H1 (cell line): ENCODE results near the gene TSPAN33. TPM values are rescaled to one million over a fixed set of nuclear protein-coding genes. Genes with fewer than 3 reads are reported as not detected.
"Not testable (repeated sequence)": the region's sequence is repeated elsewhere in the genome, so short reads cannot be mapped to it uniquely, and the experiment has no call there.

Experiments
- CTCF ChIA-PET: fragments of 300-600 bp; sonication (Branson Sonifier 250); formaldehyde crosslinking; loops from one replicate; lab custom pipeline; 2021; ENCODE audit not compliant: partially characterized antibody; lab: Charles Lee
- POLR2A ChIA-PET: fragments of 300-600 bp; sonication (Branson Sonifier 250); formaldehyde crosslinking; loops from one replicate; lab custom pipeline; 2021; ENCODE audit warnings: inconsistent platforms; ENCODE audit not compliant: partially characterized antibody; lab: Charles Lee
- DNase-seq, 2 experiments: peaks; one replicate each; pipeline versions ENCODE4 v3.0.0 to v3.0.0-alpha.2; 2010 to 2022; ENCODE audit warnings: low spot score in 2 of 2, low read depth in 1 of 2, mixed read lengths in 1 of 2
- FAIRE-seq: peaks from 2 replicates; lab custom pipeline; 2011; peaks lifted over from hg19 to GRCh38; lab: Jason Lieb, UNC
- H2AFZ ChIP-seq: 2 replicates; pipeline ENCODE4 v1.8.1; 2012; ENCODE audit warnings: low read length, inconsistent platforms
- H2AK5ac ChIP-seq: 2 replicates; pipeline ENCODE4 v1.6.1; 2013; ENCODE audit warnings: low read depth, low read length
- H2BK120ac ChIP-seq: replicated peaks from 2 replicates; pipeline ENCODE3; 2013; ENCODE audit warnings: low read depth, low read length, inconsistent platforms
- H2BK12ac ChIP-seq: 2 replicates; pipeline ENCODE4 v1.6.1; 2013; ENCODE audit warnings: low read depth, low read length
- H2BK15ac ChIP-seq: 2 replicates; pipeline ENCODE4 v1.6.1; 2013; ENCODE audit warnings: low read length
- H2BK20ac ChIP-seq: 2 replicates; pipeline ENCODE4 v1.6.1; 2013; ENCODE audit warnings: low read length
- H2BK5ac ChIP-seq: 2 replicates; pipeline ENCODE4 v1.6.1; 2013; ENCODE audit warnings: low read depth, low read length
- H3K14ac ChIP-seq: 2 replicates; pipeline ENCODE4 v1.6.1; 2013; ENCODE audit warnings: inconsistent platforms; ENCODE audit not compliant: insufficient read length
- H3K18ac ChIP-seq: 2 replicates; pipeline ENCODE4 v1.6.1; 2013; ENCODE audit warnings: low read length; ENCODE audit errors: extremely low read depth
- H3K23ac ChIP-seq: 2 replicates; pipeline ENCODE4 v1.6.1; 2013; ENCODE audit warnings: inconsistent platforms; ENCODE audit not compliant: insufficient read length
- H3K23me2 ChIP-seq: 2 replicates; pipeline ENCODE4 v1.6.1; 2013; ENCODE audit warnings: low read depth, low read length
- H3K27ac ChIP-seq: 2 replicates; pipeline ENCODE4 v1.6.1; 2011; ENCODE audit warnings: low read depth, low read length, inconsistent platforms
- H3K27me3 ChIP-seq, 4 experiments: replicated peaks in 1 of 4; 1 replicate in 1 of 4; 2 replicates in 3 of 4; pipeline versions ENCODE4 v1.6.1 to v1.8.1; 2011 to 2013; ENCODE audit warnings: low read length in 3 of 4, mild to moderate bottlenecking in 3 of 4, inconsistent platforms in 2 of 4, mixed read lengths in 2 of 4, moderate library complexity in 1 of 4; ENCODE audit not compliant: control insufficient read depth in 3 of 4, insufficient read depth in 3 of 4; ENCODE audit errors: extremely low read depth in 1 of 4
- H3K36me3 ChIP-seq, 4 experiments: 2 replicates each; pipeline versions ENCODE4 v1.6.1 to v1.8.1; 2011 to 2013; ENCODE audit warnings: mild to moderate bottlenecking in 4 of 4, low read length in 3 of 4, moderate library complexity in 2 of 4, control low read depth in 1 of 4, inconsistent platforms in 1 of 4; ENCODE audit not compliant: insufficient read depth in 4 of 4, control insufficient read depth in 2 of 4
- H3K4ac ChIP-seq: replicated peaks from 2 replicates; pipeline ENCODE3; 2013; ENCODE audit warnings: low read length, low read depth, mixed read lengths, inconsistent platforms; ENCODE audit not compliant: insufficient read length
- H3K4me1 ChIP-seq, 4 experiments: replicated peaks in 1 of 4; 1 replicate in 1 of 4; 2 replicates in 3 of 4; pipeline versions ENCODE4 v1.6.1 to v1.8.1; 2011 to 2013; ENCODE audit warnings: low read length in 3 of 4, inconsistent platforms in 2 of 4, mixed read lengths in 1 of 4; ENCODE audit not compliant: insufficient read depth in 4 of 4, control insufficient read depth in 3 of 4
- H3K4me2 ChIP-seq, 2 experiments: 2 replicates each; pipeline versions ENCODE4 v1.6.1 to v1.8.1; 2011 to 2013; ENCODE audit warnings: low read depth in 2 of 2, low read length in 2 of 2, control low read depth in 1 of 2, inconsistent platforms in 1 of 2, mild to moderate bottlenecking in 1 of 2; ENCODE audit not compliant: insufficient read depth in 1 of 2
- H3K4me3 ChIP-seq, 4 experiments: fragments of 200-600, 300-600 bp in 1 of 4; sonication (generic), shearing (Covaris generic), sonication (Bioruptor Twin) in 1 of 4; 2 replicates each; pipeline versions ENCODE4 v1.5.1 to v1.8.1; 2011 to 2016; ENCODE audit warnings: low read length in 4 of 4, low read depth in 3 of 4, control low read depth in 2 of 4, inconsistent platforms in 2 of 4, mild to moderate bottlenecking in 2 of 4, mixed read lengths in 1 of 4, moderate library complexity in 1 of 4; ENCODE audit not compliant: insufficient read depth in 2 of 4; ENCODE audit errors: extremely low read depth in 1 of 4
- H3K56ac ChIP-seq: replicated peaks from 2 replicates; pipeline ENCODE3; 2013; ENCODE audit warnings: low read depth, mild to moderate bottlenecking, mixed read lengths, low read length, inconsistent platforms; ENCODE audit not compliant: insufficient read length
- H3K79me1 ChIP-seq: 2 replicates; pipeline ENCODE4 v1.6.1; 2013; ENCODE audit warnings: low read depth, low read length, control low read depth
- H3K79me2 ChIP-seq, 2 experiments: 2 replicates each; pipeline versions ENCODE4 v1.6.1 to v1.8.1; 2012 to 2013; ENCODE audit warnings: low read length in 2 of 2, mild to moderate bottlenecking in 2 of 2, inconsistent platforms in 1 of 2; ENCODE audit not compliant: insufficient read depth in 2 of 2, control insufficient read depth in 1 of 2
- H3K9ac ChIP-seq, 4 experiments: replicated peaks in 1 of 4; 1 replicate in 1 of 4; 2 replicates in 3 of 4; pipeline versions ENCODE4 v1.6.1 to v1.8.1; 2011 to 2013; ENCODE audit warnings: low read depth in 3 of 4, low read length in 3 of 4, control low read depth in 2 of 4, mild to moderate bottlenecking in 2 of 4, moderate library complexity in 2 of 4, inconsistent platforms in 1 of 4; ENCODE audit errors: extremely low read depth in 1 of 4
- H3K9me3 ChIP-seq, 2 experiments: 2 replicates each; pipeline versions ENCODE4 v1.6.1 to v1.8.1; 2012 to 2013; ENCODE audit warnings: mild to moderate bottlenecking in 2 of 2, moderate library complexity in 2 of 2, control low read depth in 1 of 2, inconsistent platforms in 1 of 2, low read depth in 1 of 2, low read length in 1 of 2, mixed read lengths in 1 of 2; ENCODE audit not compliant: insufficient read depth in 2 of 2
- H4K20me1 ChIP-seq, 2 experiments: replicated peaks in 1 of 2; 2 replicates each; pipeline versions ENCODE3 to v1.8.1; 2011 to 2013; ENCODE audit warnings: inconsistent platforms in 2 of 2, low read length in 2 of 2, mild to moderate bottlenecking in 1 of 2; ENCODE audit not compliant: insufficient read depth in 2 of 2, control insufficient read depth in 1 of 2
- H4K5ac ChIP-seq: 2 replicates; pipeline ENCODE4 v1.6.1; 2013; ENCODE audit warnings: low read length, low read depth, mixed read lengths, inconsistent platforms; ENCODE audit not compliant: insufficient read length
- H4K8ac ChIP-seq: 2 replicates; pipeline ENCODE4 v1.8.0; 2013; ENCODE audit warnings: mild to moderate bottlenecking, moderate library complexity, low read length, inconsistent platforms; ENCODE audit not compliant: insufficient read depth; ENCODE audit errors: extremely low read depth
- H4K91ac ChIP-seq: replicated peaks from 2 replicates; pipeline ENCODE3; 2013; ENCODE audit warnings: low read length, mixed read lengths, inconsistent platforms; ENCODE audit not compliant: insufficient read length
- WGBS, 2 experiments: shearing (Covaris generic) in 1 of 2; methylation state at CpG; one replicate each; pipeline versions ENCODE4 v1.1.6 to v1.1.7; 2013 to 2015; ENCODE audit warnings: low lambda C conversion rate in 2 of 2, mixed read lengths in 2 of 2, inconsistent platforms in 1 of 2, low coverage in 1 of 2, missing lambda C conversion rate in 1 of 2; ENCODE audit not compliant: insufficient replicate concordance in 2 of 2, insufficient coverage in 1 of 2, insufficient read length in 1 of 2; ENCODE audit errors: extremely low coverage in 1 of 2, missing lambda C conversion rate in 1 of 2; 5-methylcytosine and 5-hydroxymethylcytosine counted together
- polyA plus RNA-seq, 7 experiments: library from polyadenylated mRNA; depleted of rRNA in 3 of 7; stranded (reverse) in 5 of 7; unstranded in 2 of 7; fragments of >200 nt in 5 of 7; fragments of 200-250 nt in 2 of 7; gene quantifications; 1 replicate in 5 of 7; 2 replicates in 1 of 7; 4 replicates in 1 of 7; pipeline versions ENCODE4 v1.2.1 to v1.2.3, GENCODE V29; 2011 to 2013; ENCODE audit warnings: missing spikeins in 2 of 7, mixed read lengths in 2 of 7
- small RNA-seq: library from polyadenylated mRNA; stranded (forward); fragments of <200 nt; extraction: miRNeasy Mini kit (QIAGEN cat#:217004); gene quantifications from one replicate; pipeline ENCODE3, GENCODE V24; 2013; ENCODE audit not compliant: insufficient read depth
- total RNA-seq: library from RNA; stranded (reverse); fragmentation: NEBNext Ultra II Directional; extraction: Animal tissue kit (Norgen Biotek cat#: 25700); gene quantifications from 2 replicates; pipeline ENCODE4 v1.2.1, GENCODE V29; 2021

Gene TSPAN33
- total and polyA plus RNA-seq, 2 of the 8 experiments (the other 6 are each of a cell fraction or from before 2014, with no cell fraction given): 42.8 to 47.1 TPM

- H4K20me1 ChIP-seq, H3K36me3 ChIP-seq, H3K23ac ChIP-seq, H2BK20ac ChIP-seq, H3K56ac ChIP-seq, H3K27me3 ChIP-seq, H3K4me2 ChIP-seq, H3K23me2 ChIP-seq, H3K4ac ChIP-seq, H2BK120ac ChIP-seq, H2BK12ac ChIP-seq, H4K5ac ChIP-seq, H3K14ac ChIP-seq, H3K4me3 ChIP-seq, H3K79me1 ChIP-seq, H2AK5ac ChIP-seq, H4K91ac ChIP-seq, H4K8ac ChIP-seq, H3K4me1 ChIP-seq, H2BK15ac ChIP-seq, FAIRE-seq, H3K27ac ChIP-seq, H3K18ac ChIP-seq, H2BK5ac ChIP-seq, H3K9ac ChIP-seq, H3K79me2 ChIP-seq, DNase-seq, H2AFZ ChIP-seq: not testable (repeated sequence)
- POLR2A ChIA-PET: interaction anchor here (0.6 to 1.3 kb wide), 6 partner anchors 39 to 147 kb away, joined by 3 to 5 read pairs (median 4); no protein-coding TSS in a partner anchor
- peaks cover 3 to 16% of the 10 kb centered on the region in 2 experiments; a peak in 2 of 4 replicates for H3K9me3 ChIP-seq
- CTCF ChIA-PET: interaction anchor here (0.6 to 9.1 kb wide), 67 partner anchors 8 to 609 kb away, joined by 3 to 142 read pairs (median 5); partner anchors contain the start of gene STRIP2
- WGBS, 2 experiments: 92% methylated on average over 3 of the region's 4 CpGs; no CpG with 5 or more reads in 1 of the 2 experiments
Observed at GRCh38 chr7:129219166-129219565, 74.7 kb downstream of the TSPAN33 start.

Small RNA genes within 50 kb of the gene (small RNA-seq; reads per million reads assigned to genes)
- gene RNY1P11: not detected

Other genes starting within 250 kb of the TSPAN33 start
- 1.8 and 2.0 TPM in 2 replicates for gene KCP, start 234.0 kb upstream of the TSPAN33 start, total RNA-seq
- 1.3 and 2.1 TPM in 2 replicates for gene KCP, start 234.0 kb upstream of the TSPAN33 start, polyA plus RNA-seq (2011; rRNA removed)
- 0.28 and 0.75 TPM in 2 replicates for gene IRF5, start 206.8 kb upstream of the TSPAN33 start, total RNA-seq
- gene IRF5, start 206.8 kb upstream of the TSPAN33 start, polyA plus RNA-seq (2011; rRNA removed): 1.1 and 1.5 TPM in 2 replicates
- 99.2 and 100 TPM in 2 replicates for gene TNPO3, start 89.6 kb upstream of the TSPAN33 start, total RNA-seq
- gene TNPO3, start 89.6 kb upstream of the TSPAN33 start, polyA plus RNA-seq (2011; rRNA removed): 54.1 and 67.6 TPM in 2 replicates
- 61.2 and 64.5 TPM in 2 replicates for gene SMO, start 43.9 kb downstream of the TSPAN33 start, total RNA-seq
- gene SMO, start 43.9 kb downstream of the TSPAN33 start, polyA plus RNA-seq (2011; rRNA removed): 67.6 and 75.0 TPM in 2 replicates
- 25.4 and 30.5 TPM in 2 replicates for gene AHCYL2, start 80.3 kb downstream of the TSPAN33 start, total RNA-seq
- gene AHCYL2, start 80.3 kb downstream of the TSPAN33 start, polyA plus RNA-seq (2011; rRNA removed): 16.6 and 20.7 TPM in 2 replicates